Measurements from ENCODE around the gene TRIM7. TPM values are rescaled to one million over a fixed set of nuclear protein-coding genes. Genes with fewer than 3 reads are reported as not detected.
A peak's percentile ranks its signal among the peaks of the same experiment; 100 is the strongest.

The TRIM7 gene
- total and polyA plus RNA-seq, 9 of the 15 experiments (the other 6 are each of a cell fraction or from before 2014, with no cell fraction given): 2.6 to 14.9 (median 8.9) TPM

DNA sequence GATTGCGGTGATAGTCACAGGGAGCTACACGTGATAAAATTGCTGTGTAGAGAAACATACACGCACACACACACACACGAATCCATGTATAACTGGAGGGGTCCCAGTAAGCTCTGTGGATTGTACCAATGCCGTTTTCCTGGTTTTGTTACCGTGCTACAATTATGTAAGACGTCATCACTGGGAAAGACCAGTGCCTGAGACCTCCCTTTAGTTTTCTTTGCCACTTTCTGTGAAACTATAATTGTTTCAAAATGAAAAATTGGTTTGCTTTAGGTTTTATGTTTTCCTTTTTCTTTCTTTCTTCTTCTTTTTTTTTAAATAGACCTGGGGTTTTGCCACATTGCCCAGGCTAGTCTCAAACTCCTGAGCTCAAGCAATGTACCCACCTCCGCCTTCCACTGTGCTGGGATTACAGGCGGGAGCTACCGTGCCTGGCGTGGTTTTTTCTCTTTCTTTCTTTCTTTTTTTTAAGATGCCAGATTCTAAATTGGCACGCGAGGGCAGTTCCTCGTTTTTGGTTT lies 36.3 kb downstream of the TRIM7 start (continued):
- TF ChIP-seq MYBL2 (IDR thresholded peaks at IDR 0.05; ENCODE audit: low read depth) (no peak), MYBL2 (CRISPR knock-in tag; IDR thresholded peaks at IDR 0.05; ENCODE audit: borderline replicate concordance) (no peak), TBP (optimal IDR thresholded peaks at IDR 0.05; ENCODE audit: low read depth, low read length) (peak; percentile 44), L3MBTL2 (IDR thresholded peaks at IDR 0.05) (no peak), NBN (IDR thresholded peaks at IDR 0.05; ENCODE audit: low read depth) (no peak), JUND (IDR thresholded peaks at IDR 0.05; ENCODE audit: borderline replicate concordance, low read depth, low read length) (0 out of 2 replicates have a peak, but pooled peaks have one; percentile 2), JUND (tag; IDR thresholded peaks at IDR 0.05; ENCODE audit: borderline replicate concordance, low read depth, low read length) (no peak), ATF7 (IDR thresholded peaks at IDR 0.05) (peak; percentile 79; the same call in 1 of the 2 replicates), EGR1 (conservative IDR thresholded peaks at IDR 0.05) (peak; percentile 34), FOXK2 (conservative IDR thresholded peaks at IDR 0.05 in 1 of 2, IDR thresholded peaks at IDR 0.05 in 1 of 2; ENCODE audit: low read depth in 2 of 2) (peak; percentile 12 to 50; a peak in 2 of 4 replicates)
- TF ChIP-seq, protein P1, sequence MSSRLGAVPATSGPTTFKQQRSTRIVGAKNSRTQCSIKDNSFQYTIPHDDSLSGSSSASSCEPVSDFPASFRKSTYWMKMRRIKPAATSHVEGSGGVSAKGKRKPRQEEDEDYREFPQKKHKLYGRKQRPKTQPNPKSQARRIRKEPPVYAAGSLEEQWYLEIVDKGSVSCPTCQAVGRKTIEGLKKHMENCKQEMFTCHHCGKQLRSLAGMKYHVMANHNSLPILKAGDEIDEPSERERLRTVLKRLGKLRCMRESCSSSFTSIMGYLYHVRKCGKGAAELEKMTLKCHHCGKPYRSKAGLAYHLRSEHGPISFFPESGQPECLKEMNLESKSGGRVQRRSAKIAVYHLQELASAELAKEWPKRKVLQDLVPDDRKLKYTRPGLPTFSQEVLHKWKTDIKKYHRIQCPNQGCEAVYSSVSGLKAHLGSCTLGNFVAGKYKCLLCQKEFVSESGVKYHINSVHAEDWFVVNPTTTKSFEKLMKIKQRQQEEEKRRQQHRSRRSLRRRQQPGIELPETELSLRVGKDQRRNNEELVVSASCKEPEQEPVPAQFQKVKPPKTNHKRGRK (tag; IDR thresholded peaks at IDR 0.05): peak; percentile 74
- TF ChIP-seq, protein P2, sequence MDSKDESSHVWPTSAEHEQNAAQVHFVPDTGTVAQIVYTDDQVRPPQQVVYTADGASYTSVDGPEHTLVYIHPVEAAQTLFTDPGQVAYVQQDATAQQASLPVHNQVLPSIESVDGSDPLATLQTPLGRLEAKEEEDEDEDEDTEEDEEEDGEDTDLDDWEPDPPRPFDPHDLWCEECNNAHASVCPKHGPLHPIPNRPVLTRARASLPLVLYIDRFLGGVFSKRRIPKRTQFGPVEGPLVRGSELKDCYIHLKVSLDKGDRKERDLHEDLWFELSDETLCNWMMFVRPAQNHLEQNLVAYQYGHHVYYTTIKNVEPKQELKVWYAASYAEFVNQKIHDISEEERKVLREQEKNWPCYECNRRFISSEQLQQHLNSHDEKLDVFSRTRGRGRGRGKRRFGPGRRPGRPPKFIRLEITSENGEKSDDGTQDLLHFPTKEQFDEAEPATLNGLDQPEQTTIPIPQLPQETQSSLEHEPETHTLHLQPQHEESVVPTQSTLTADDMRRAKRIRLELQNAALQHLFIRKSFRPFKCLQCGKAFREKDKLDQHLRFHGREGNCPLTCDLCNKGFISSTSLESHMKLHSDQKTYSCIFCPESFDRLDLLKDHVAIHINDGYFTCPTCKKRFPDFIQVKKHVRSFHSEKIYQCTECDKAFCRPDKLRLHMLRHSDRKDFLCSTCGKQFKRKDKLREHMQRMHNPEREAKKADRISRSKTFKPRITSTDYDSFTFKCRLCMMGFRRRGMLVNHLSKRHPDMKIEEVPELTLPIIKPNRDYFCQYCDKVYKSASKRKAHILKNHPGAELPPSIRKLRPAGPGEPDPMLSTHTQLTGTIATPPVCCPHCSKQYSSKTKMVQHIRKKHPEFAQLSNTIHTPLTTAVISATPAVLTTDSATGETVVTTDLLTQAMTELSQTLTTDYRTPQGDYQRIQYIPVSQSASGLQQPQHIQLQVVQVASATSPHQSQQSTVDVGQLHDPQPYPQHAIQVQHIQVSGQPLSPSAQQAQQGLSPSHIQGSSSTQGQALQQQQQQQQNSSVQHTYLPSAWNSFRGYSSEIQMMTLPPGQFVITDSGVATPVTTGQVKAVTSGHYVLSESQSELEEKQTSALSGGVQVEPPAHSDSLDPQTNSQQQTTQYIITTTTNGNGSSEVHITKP (IDR thresholded peaks at IDR 0.05; ENCODE audit: partially characterized antibody): peak; percentile 94
